Testis (tissue), 2 donors: Measurements from ENCODE around the gene CALML4.

ENCODE experiments used
- CTCF ChIP-seq, 3 experiments: fragments of 450-650 bp in 2 of 3; fragments of 200-600 bp in 1 of 3; sonication (generic) in 1 of 3; IDR thresholded peaks; one replicate each; pipeline ENCODE4 v1.5.1; 2016 to 2019; ENCODE audit warnings: antibody characterized with exemption in 3 of 3, mild to moderate bottlenecking in 2 of 3, moderate library complexity in 1 of 3
- POLR2A ChIP-seq: fragments of 450-650 bp; IDR thresholded peaks from one replicate; pipeline ENCODE4 v1.6.1; 2017; ENCODE audit warnings: antibody characterized with exemption, mild to moderate bottlenecking, moderate library complexity

GRCh38 chr15:68173119-68173518 is 32.0 kb downstream of the CALML4 start:
- no peak for TF ChIP-seq CTCF (IDR thresholded peaks at IDR 0.05)
- no peak for TF ChIP-seq POLR2A
